SK-N-SH (cell line): ENCODE measurements around the gene HSPB2. TPM values are rescaled to one million over a fixed set of nuclear protein-coding genes. Genes with fewer than 3 reads are reported as not detected.

Experiments
- GABPA ChIP-seq: IDR thresholded peaks from 2 replicates; pipeline ENCODE4 v1.4.0; 2012; ENCODE audit warnings: low read depth, mild to moderate bottlenecking
- NFIC ChIP-seq: IDR thresholded peaks from 2 replicates; pipeline ENCODE4 v1.4.0; 2012; ENCODE audit warnings: borderline replicate concordance
- NRF1 ChIP-seq: IDR thresholded peaks from 2 replicates; pipeline ENCODE4 v1.6.1; 2012; ENCODE audit warnings: low read depth, mild to moderate bottlenecking, low read length
- POLR2AphosphoS5 ChIP-seq: IDR thresholded peaks from 2 replicates; pipeline ENCODE4 v1.6.1; 2012; ENCODE audit warnings: low read depth, low read length
- RFX5 ChIP-seq: IDR thresholded peaks from 2 replicates; pipeline ENCODE4 v1.6.1; 2012; ENCODE audit warnings: mild to moderate bottlenecking, improper control_type of control experiment, low read length
- RXRA ChIP-seq: IDR thresholded peaks from 2 replicates; pipeline ENCODE4 v1.4.0; 2012; ENCODE audit warnings: low read depth, mild to moderate bottlenecking, borderline replicate concordance
- TCF12 ChIP-seq: IDR thresholded peaks from 2 replicates; pipeline ENCODE4 v1.4.0; 2012
- polyA plus RNA-seq, 3 experiments: library from polyadenylated mRNA; depleted of rRNA; stranded (reverse); fragments of >200 nt; gene quantifications; 2 replicates each; pipeline ENCODE4 v1.2.3, GENCODE V29; 2012
- TF ChIP-seq, protein P1 (sequence below): IDR thresholded peaks from 2 replicates; pipeline ENCODE4 v1.4.0; 2012; ENCODE audit warnings: low read depth
- TF ChIP-seq, protein P2 (sequence below): fragments of 150-350 bp; IDR thresholded peaks from 2 replicates; pipeline ENCODE4 v1.6.1; 2017; ENCODE audit warnings: antibody characterized with exemption, low read length, low read depth, borderline replicate concordance
- TF ChIP-seq, protein P3 (sequence below): IDR thresholded peaks from 2 replicates; pipeline ENCODE4 v1.6.1; 2012; ENCODE audit warnings: mild to moderate bottlenecking, low read depth, low read length, moderate library complexity
- TF ChIP-seq, protein P4 (sequence below): IDR thresholded peaks from 2 replicates; pipeline ENCODE4; 2012
- TF ChIP-seq, protein P5 (sequence below): fragments of 200-600 bp; sonication (generic); IDR thresholded peaks from 2 replicates; pipeline ENCODE4 v1.6.1; 2017; ENCODE audit warnings: antibody characterized with exemption, mild to moderate bottlenecking, moderate library complexity

HSPB2 gene
- polyA plus RNA-seq, 1 of the 3 experiments (the other 2 are of a cell fraction), result not detected

DNA sequence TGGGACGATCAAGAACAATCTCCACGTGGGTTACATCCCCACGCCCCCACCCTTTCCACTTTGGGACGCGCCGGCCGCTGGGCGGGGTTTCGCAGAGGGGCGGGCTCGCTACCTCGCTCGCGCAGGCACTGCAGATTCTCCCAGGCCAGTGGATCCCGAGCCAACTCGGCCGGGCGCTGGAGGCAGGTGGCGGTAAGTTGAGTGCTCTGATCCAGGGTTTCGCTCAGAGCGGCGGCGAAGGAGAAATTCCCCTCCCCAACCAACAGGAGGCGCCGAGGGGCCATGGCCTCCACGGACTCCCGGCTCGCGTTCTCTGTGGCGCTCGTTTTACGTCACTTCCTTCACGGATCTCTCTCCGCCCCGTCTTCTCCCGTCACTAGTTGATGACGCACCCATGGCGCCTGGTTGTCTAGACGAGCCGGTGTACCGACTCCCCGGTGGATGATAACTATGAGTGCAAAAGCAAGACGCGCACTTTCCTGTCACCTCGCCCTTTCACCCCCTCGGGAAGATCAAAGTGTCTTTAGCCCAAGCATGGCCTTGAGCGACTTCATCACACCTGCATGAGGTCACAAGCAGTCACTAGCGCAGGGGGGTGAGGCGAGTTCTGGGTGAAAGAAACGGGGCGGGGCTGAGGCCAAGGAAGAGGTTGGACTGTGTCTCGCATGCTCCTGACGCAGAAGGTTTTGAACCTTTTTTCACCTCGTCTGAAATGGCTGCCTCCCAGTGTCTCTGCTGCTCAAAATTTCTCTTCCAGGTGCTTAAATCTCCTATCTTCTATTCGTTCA lies 33.5 kb upstream of the HSPB2 start, which contains the start of the genes CFAP68 and FDXACB1 (continued):
- TF ChIP-seq NFIC (0 out of 2 replicates have a peak, but pooled peaks have one; percentile 10), GABPA (peak; percentile 87), NRF1 (peak; percentile 58), TCF12 (no peak), RFX5 (0 out of 2 replicates have a peak, but pooled peaks have one; percentile 11), POLR2AphosphoS5 (peak; percentile 78), RXRA (no peak)
- TF ChIP-seq, protein P1, sequence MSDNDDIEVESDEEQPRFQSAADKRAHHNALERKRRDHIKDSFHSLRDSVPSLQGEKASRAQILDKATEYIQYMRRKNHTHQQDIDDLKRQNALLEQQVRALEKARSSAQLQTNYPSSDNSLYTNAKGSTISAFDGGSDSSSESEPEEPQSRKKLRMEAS, result peak; percentile 87
- TF ChIP-seq, protein P2, sequence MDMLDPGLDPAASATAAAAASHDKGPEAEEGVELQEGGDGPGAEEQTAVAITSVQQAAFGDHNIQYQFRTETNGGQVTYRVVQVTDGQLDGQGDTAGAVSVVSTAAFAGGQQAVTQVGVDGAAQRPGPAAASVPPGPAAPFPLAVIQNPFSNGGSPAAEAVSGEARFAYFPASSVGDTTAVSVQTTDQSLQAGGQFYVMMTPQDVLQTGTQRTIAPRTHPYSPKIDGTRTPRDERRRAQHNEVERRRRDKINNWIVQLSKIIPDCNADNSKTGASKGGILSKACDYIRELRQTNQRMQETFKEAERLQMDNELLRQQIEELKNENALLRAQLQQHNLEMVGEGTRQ, result no peak
- TF ChIP-seq, protein P3, sequence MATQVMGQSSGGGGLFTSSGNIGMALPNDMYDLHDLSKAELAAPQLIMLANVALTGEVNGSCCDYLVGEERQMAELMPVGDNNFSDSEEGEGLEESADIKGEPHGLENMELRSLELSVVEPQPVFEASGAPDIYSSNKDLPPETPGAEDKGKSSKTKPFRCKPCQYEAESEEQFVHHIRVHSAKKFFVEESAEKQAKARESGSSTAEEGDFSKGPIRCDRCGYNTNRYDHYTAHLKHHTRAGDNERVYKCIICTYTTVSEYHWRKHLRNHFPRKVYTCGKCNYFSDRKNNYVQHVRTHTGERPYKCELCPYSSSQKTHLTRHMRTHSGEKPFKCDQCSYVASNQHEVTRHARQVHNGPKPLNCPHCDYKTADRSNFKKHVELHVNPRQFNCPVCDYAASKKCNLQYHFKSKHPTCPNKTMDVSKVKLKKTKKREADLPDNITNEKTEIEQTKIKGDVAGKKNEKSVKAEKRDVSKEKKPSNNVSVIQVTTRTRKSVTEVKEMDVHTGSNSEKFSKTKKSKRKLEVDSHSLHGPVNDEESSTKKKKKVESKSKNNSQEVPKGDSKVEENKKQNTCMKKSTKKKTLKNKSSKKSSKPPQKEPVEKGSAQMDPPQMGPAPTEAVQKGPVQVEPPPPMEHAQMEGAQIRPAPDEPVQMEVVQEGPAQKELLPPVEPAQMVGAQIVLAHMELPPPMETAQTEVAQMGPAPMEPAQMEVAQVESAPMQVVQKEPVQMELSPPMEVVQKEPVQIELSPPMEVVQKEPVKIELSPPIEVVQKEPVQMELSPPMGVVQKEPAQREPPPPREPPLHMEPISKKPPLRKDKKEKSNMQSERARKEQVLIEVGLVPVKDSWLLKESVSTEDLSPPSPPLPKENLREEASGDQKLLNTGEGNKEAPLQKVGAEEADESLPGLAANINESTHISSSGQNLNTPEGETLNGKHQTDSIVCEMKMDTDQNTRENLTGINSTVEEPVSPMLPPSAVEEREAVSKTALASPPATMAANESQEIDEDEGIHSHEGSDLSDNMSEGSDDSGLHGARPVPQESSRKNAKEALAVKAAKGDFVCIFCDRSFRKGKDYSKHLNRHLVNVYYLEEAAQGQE, result peak; percentile 43; the same call in 1 of the 2 replicates
- TF ChIP-seq, protein P4, sequence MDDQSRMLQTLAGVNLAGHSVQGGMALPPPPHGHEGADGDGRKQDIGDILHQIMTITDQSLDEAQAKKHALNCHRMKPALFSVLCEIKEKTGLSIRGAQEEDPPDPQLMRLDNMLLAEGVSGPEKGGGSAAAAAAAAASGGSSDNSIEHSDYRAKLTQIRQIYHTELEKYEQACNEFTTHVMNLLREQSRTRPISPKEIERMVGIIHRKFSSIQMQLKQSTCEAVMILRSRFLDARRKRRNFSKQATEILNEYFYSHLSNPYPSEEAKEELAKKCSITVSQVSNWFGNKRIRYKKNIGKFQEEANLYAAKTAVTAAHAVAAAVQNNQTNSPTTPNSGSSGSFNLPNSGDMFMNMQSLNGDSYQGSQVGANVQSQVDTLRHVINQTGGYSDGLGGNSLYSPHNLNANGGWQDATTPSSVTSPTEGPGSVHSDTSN, result no peak
- TF ChIP-seq, protein P5, sequence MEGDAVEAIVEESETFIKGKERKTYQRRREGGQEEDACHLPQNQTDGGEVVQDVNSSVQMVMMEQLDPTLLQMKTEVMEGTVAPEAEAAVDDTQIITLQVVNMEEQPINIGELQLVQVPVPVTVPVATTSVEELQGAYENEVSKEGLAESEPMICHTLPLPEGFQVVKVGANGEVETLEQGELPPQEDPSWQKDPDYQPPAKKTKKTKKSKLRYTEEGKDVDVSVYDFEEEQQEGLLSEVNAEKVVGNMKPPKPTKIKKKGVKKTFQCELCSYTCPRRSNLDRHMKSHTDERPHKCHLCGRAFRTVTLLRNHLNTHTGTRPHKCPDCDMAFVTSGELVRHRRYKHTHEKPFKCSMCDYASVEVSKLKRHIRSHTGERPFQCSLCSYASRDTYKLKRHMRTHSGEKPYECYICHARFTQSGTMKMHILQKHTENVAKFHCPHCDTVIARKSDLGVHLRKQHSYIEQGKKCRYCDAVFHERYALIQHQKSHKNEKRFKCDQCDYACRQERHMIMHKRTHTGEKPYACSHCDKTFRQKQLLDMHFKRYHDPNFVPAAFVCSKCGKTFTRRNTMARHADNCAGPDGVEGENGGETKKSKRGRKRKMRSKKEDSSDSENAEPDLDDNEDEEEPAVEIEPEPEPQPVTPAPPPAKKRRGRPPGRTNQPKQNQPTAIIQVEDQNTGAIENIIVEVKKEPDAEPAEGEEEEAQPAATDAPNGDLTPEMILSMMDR, result peak; percentile 91
- TF ChIP-seq, all 33 proteins: peak for 18
